Stimulated activated memory B cell treated with anti-CD40 and anti-IgM and Interleukin-4, amounts not matched to agents 10 μg/mL and 1 μg/mL and 100 μg/mL, for 72 hours (primary cell): ENCODE data around the gene PCDHGA5.
A peak's percentile ranks its signal among the peaks of the same experiment; 100 is the strongest.
"Not testable (repeated sequence)": the region's sequence is repeated elsewhere in the genome, so short reads cannot be mapped to it uniquely, and the experiment has no call there.

ENCODE experiments used
- ATAC-seq: fragments of 150-1000 bp; cut with Tn5 transposase; 2 replicates; pipeline ENCODE4 v1.10.0; 2021
- H3K27ac Mint-ChIP-seq: one replicate; pipeline ENCODE4 v1.8.0; 2022; ENCODE audit warnings: mild to moderate bottlenecking, mixed read lengths
- H3K27me3 Mint-ChIP-seq: one replicate; pipeline ENCODE4 v1.8.0; 2022; ENCODE audit warnings: mixed read lengths
- H3K36me3 Mint-ChIP-seq: one replicate; pipeline ENCODE4 v1.8.0; 2022; ENCODE audit warnings: mixed read lengths
- H3K4me1 Mint-ChIP-seq: one replicate; pipeline ENCODE4 v1.8.0; 2022; ENCODE audit warnings: mixed read lengths
- H3K4me3 Mint-ChIP-seq: one replicate; pipeline ENCODE4 v1.8.0; 2022; ENCODE audit warnings: mild to moderate bottlenecking, moderate library complexity, mixed read lengths
- H3K9me3 Mint-ChIP-seq: one replicate; pipeline ENCODE4 v1.8.0; 2022; ENCODE audit warnings: mixed read lengths

Gene PCDHGA5

DNA sequence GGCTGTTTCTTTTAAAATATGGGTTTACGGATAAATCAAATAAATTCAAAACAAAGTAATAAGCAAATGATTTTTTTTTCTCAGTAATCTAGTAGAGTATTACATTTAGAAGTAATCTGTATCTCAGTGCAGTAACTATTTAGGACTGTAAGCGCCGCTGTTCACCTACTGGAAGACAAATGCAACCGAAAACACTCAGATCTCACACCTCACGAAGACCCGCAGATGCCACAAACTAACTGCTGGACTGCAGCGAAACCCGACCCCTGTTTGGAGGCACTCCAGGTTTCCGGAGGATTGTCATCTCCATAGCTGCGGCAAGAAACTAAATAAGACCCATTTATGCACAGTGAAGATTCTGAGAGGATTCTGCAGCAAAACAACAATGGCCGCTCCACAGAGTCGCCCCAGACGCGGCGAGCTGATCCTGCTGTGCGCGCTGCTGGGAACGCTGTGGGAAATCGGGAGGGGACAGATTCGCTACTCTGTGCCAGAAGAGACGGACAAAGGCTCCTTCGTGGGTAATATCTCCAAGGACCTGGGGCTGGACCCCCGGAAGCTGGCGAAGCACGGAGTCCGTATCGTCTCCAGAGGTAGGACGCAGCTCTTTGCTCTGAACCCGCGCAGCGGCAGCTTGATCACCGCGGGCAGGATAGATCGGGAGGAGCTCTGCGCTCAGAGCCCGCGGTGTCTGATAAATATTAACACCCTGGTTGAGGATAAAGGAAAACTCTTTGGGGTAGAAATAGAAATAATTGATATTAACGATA, 28.7 kb downstream of the PCDHGA5 start, which contains the start of gene PCDHGA8:
Gene PCDHGA8 (plus strand): TSS at position 205 of the 770 bp plus-strand sequence. CDS start 181 bp downstream, at position 386.
- Mint-ChIP-seq H3K4me3 (no peak within 1 kb of the TSS), H3K9me3 (peaks cover 19% of the 10 kb centered on the region), H3K27ac (no peak within 1 kb of the TSS), H3K27me3 (peaks cover 83% of the 10 kb centered on the region), H3K36me3 (peaks cover 11% of the 10 kb centered on the region), H3K4me1 (no peaks in the 10 kb centered on the region)
- ATAC-seq: no peak

DNA sequence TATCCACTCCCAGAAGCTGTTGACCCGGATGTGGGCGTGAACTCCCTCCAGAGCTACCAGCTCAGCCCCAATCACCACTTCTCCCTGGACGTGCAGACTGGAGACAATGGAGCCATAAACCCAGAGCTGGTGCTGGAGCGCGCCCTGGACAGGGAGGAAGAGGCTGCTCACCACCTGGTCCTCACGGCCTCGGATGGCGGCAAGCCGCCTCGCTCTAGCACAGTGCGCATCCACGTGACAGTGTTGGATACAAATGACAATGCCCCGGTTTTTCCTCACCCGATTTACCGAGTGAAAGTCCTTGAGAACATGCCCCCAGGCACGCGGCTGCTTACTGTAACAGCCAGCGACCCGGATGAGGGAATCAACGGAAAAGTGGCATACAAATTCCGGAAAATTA, 29.3 kb downstream of the PCDHGA5 start:
- Mint-ChIP-seq H3K27ac (no peak overlapping the region), H3K4me3 (no peak overlapping the region), H3K27me3 (peaks cover 80% of the 10 kb centered on the region), H3K36me3 (peaks cover 11% of the 10 kb centered on the region), H3K4me1 (no peaks in the 10 kb centered on the region), H3K9me3 (peaks cover 19% of the 10 kb centered on the region)
- no peak for ATAC-seq

GRCh38 chr5:141394401-141395187, 30.6 kb downstream of the PCDHGA5 start:
- H3K36me3 Mint-ChIP-seq: peaks cover 11% of the 10 kb centered on the region
- H3K9me3 Mint-ChIP-seq: peaks cover 13% of the 10 kb centered on the region
- not testable (repeated sequence) for ATAC-seq, H3K4me1 Mint-ChIP-seq, H3K27ac Mint-ChIP-seq, H3K4me3 Mint-ChIP-seq
- peaks cover 79% of the 10 kb centered on the region for H3K27me3 Mint-ChIP-seq

- H3K36me3 Mint-ChIP-seq: peaks cover 10% of the 10 kb centered on the region
- not testable (repeated sequence) for H3K9me3 Mint-ChIP-seq, H3K27ac Mint-ChIP-seq, H3K4me1 Mint-ChIP-seq
- H3K27me3 Mint-ChIP-seq: peaks cover 80% of the 10 kb centered on the region
- peak within 1 kb of the TSS; percentile 63 for H3K4me3 Mint-ChIP-seq
- peak; percentile 56 for ATAC-seq
These were observed 34.0 kb downstream of the PCDHGA5 start, which contains the start of gene PCDHGB5 for GRCh38 chr5:141397756-141398551. Gene PCDHGB5, plus strand, starts transcription at chr5:141397947. Its CDS starts 181 bp downstream, at chr5:141398128.

- no peak for ATAC-seq
- Mint-ChIP-seq H3K36me3 (peaks cover 10% of the 10 kb centered on the region), H3K4me3 (no peak overlapping the region), H3K27me3 (peaks cover 80% of the 10 kb centered on the region), H3K4me1 (no peaks in the 10 kb centered on the region), H3K9me3 (peaks cover 7% of the 10 kb centered on the region), H3K27ac (no peak overlapping the region)
These were observed 34.6 kb downstream of the PCDHGA5 start for GRCh38 chr5:141398608-141399007.

DNA sequence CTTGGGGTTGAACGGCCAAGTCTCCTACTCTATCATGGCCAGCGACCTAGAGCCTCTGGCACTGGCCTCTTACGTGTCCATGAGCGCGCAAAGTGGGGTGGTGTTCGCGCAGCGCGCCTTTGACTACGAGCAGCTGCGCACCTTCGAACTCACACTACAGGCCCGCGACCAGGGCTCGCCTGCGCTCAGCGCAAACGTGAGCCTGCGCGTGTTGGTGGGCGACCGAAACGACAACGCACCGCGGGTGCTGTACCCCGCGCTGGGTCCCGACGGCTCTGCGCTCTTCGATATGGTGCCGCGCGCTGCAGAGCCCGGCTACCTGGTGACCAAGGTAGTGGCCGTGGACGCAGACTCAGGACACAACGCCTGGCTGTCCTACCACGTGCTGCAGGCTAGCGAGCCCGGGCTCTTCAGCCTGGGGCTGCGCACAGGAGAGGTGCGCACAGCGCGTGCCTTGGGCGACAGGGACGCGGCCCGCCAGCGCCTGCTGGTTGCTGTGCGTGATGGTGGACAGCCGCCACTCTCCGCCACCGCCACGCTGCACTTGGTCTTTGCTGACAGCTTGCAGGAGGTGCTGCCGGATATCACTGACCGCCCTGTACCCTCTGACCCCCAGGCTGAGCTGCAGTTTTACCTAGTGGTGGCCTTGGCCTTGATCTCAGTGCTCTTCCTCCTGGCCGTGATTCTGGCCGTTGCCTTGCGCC, 35.7 kb downstream of the PCDHGA5 start:
- H3K27ac Mint-ChIP-seq: no peak overlapping the region
- H3K27me3 Mint-ChIP-seq: peaks cover 80% of the 10 kb centered on the region
- peak overlapping the region; percentile 32 for H3K4me3 Mint-ChIP-seq

GRCh38 chr5:141402553-141403243, 38.7 kb downstream of the PCDHGA5 start, which contains the start of gene PCDHGA9:
Gene PCDHGA9, plus strand, starts transcription at chr5:141402778. Its CDS starts 175 bp downstream, at chr5:141402953.
- Mint-ChIP-seq H3K27me3 (peaks cover 77% of the 10 kb centered on the region), H3K4me3 (peak within 1 kb of the TSS; percentile 60), H3K27ac (no peak within 1 kb of the TSS), H3K4me1 (no peaks in the 10 kb centered on the region), H3K9me3 (peaks cover 6% of the 10 kb centered on the region), H3K36me3 (peaks cover 6% of the 10 kb centered on the region)
- ATAC-seq: no peak

More for the DNA sequence above, 35.7 kb downstream of the PCDHGA5 start:
- peaks cover 6% of the 10 kb centered on the region for H3K36me3 Mint-ChIP-seq
- no peaks in the 10 kb centered on the region for H3K4me1 Mint-ChIP-seq
- no peak for ATAC-seq
- H3K9me3 Mint-ChIP-seq: peaks cover 3% of the 10 kb centered on the region

DNA sequence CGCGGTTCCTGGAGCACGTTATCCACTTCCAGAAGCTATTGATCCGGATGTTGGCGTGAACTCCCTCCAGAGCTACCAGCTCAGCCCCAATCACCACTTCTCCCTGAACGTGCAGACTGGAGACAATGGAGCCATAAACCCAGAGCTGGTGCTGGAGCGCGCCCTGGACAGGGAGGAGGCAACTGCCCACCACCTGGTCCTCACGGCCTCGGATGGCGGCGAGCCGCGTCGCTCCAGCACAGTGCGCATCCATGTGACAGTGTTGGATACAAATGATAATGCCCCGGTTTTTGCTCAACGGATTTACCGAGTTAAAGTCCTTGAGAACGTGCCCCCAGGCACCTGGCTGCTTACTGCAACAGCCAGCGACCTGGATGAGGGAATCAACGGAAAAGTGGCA, 39.4 kb downstream of the PCDHGA5 start:
- Mint-ChIP-seq H3K4me3 (no peak overlapping the region), H3K4me1 (no peaks in the 10 kb centered on the region), H3K9me3 (peaks cover 9% of the 10 kb centered on the region), H3K36me3 (peaks cover 6% of the 10 kb centered on the region), H3K27ac (no peak overlapping the region), H3K27me3 (peaks cover 84% of the 10 kb centered on the region)
- no peak for ATAC-seq

- Mint-ChIP-seq H3K27me3 (peaks cover 73% of the 10 kb centered on the region), H3K4me3 (peak within 1 kb of the TSS; percentile 64), H3K9me3 (peaks cover 15% of the 10 kb centered on the region)
- H3K4me1 Mint-ChIP-seq, ATAC-seq, H3K36me3 Mint-ChIP-seq, H3K27ac Mint-ChIP-seq: not testable (repeated sequence)
These were observed 44.0 kb downstream of the PCDHGA5 start, which contains the start of gene PCDHGB6 for GRCh38 chr5:141407790-141408505. Gene PCDHGB6, plus strand, starts transcription at chr5:141408021. Its CDS starts 182 bp downstream, at chr5:141408203.

GRCh38 chr5:141409598-141410306, 45.8 kb downstream of the PCDHGA5 start:
- H3K27me3 Mint-ChIP-seq: peaks cover 73% of the 10 kb centered on the region
- peaks cover 20% of the 10 kb centered on the region for H3K4me1 Mint-ChIP-seq
- no peak overlapping the region for H3K27ac Mint-ChIP-seq
- ATAC-seq: no peak
- H3K36me3 Mint-ChIP-seq: peaks cover 12% of the 10 kb centered on the region
- no peak overlapping the region for H3K4me3 Mint-ChIP-seq
- H3K9me3 Mint-ChIP-seq: peaks cover 15% of the 10 kb centered on the region

DNA sequence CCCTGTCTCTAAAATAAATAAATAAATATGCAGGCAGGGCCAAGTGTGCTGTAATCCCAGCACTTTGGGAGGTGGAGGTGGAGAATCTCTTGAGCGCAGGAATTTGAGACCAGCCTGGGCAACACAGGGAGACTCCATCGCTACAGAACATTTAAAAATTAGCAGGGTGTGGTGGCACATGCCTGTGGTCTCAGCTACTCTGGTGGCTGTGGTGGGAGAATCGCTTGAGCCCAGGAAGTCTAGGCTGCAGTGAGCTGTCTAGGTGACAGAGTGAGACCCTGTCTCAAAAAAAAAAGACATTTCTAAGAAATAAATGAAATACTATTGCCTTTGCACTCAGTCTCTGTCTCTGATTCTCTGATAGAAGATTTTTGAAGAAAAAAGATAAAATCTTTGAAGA, 47.6 kb downstream of the PCDHGA5 start:
- Mint-ChIP-seq H3K27ac (no peak overlapping the region), H3K36me3 (peaks cover 12% of the 10 kb centered on the region), H3K9me3 (peaks cover 12% of the 10 kb centered on the region), H3K4me3 (no peak overlapping the region), H3K27me3 (peaks cover 74% of the 10 kb centered on the region), H3K4me1 (peaks cover 20% of the 10 kb centered on the region)
- no peak for ATAC-seq

DNA sequence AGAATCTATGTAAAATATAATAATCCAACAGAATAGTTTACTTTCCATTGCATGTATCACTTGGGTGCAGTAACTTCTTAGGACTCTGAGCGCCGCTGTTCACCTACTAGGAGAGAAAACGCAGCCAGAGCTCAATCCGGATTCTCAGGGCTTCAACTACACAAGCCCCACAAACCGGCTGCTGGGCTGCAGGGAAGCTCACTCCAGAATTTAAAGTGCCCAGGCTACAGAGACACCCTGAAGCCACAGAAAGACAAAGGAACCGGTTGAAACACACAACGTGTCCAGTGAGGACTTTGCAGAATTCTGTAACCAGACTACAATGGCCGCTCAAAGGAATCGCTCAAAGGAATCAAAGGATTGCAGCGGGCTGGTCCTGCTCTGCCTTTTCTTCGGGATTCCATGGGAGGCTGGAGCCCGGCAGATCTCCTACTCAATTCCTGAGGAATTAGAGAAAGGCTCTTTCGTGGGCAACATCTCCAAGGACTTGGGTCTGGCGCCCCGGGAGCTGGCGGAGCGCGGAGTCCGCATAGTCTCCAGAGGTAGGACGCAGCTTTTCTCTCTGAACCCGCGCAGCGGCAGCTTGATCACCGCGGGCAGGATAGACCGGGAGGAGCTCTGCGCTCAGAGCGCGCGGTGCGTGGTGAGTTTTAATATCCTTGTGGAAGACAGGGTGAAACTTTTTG, 49.0 kb downstream of the PCDHGA5 start, which contains the start of gene PCDHGA10:
Gene PCDHGA10 (plus strand): TSS at position 134 of the 686 bp plus-strand sequence. CDS start 189 bp downstream, at position 323.
- Mint-ChIP-seq H3K4me3 (peak within 1 kb of the TSS; percentile 83), H3K27me3 (peaks cover 76% of the 10 kb centered on the region), H3K36me3 (peaks cover 12% of the 10 kb centered on the region), H3K4me1 (peaks cover 24% of the 10 kb centered on the region), H3K9me3 (peaks cover 14% of the 10 kb centered on the region), H3K27ac (peak within 1 kb of the TSS; percentile 47)
- ATAC-seq: peak; percentile 68
